GM12878 (cell line): ENCODE measurements around the gene LFNG. TPM values are rescaled to one million over a fixed set of nuclear protein-coding genes. Genes with fewer than 3 reads are reported as not detected.

Source experiments
- ATAC-seq: fragments of 200-7000 bp; cut with Tn5 transposase; 3 replicates; pipeline ENCODE4 v1.9.1; 2020; ENCODE audit warnings: mild to moderate bottlenecking, moderate library complexity
- BruUV-seq: library from RNA; stranded (reverse); fragments of 400-500 nt; replicated peaks from 2 replicates; lab custom pipeline; 2021; lab: Mats Ljungman, UMichigan
- CTCF ChIA-PET: fragments of 300-600 bp; sonication (Branson Sonifier 250); formaldehyde crosslinking; extraction: SDS; loops from one replicate; lab custom pipeline; 2021; ENCODE audit warnings: inconsistent platforms; lab: Yijun Ruan, JAX
- POLR2A ChIA-PET: fragments of 350-600 bp; formaldehyde crosslinking; extraction: SDS; loops from one replicate; lab custom pipeline; 2021; ENCODE audit warnings: inconsistent platforms; lab: Charles Lee
- RAD21 ChIA-PET: fragments of 300-600 bp; sonication (Branson Sonifier 250); formaldehyde crosslinking; loops from one replicate; lab custom pipeline; 2023; ENCODE audit warnings: antibody characterized with exemption; ENCODE audit not compliant: unreplicated experiment; lab: Charles Lee
- SMC1A ChIA-PET: fragments of 300-600 bp; sonication (Branson Sonifier 250); formaldehyde crosslinking; loops from one replicate; lab custom pipeline; 2023; ENCODE audit not compliant: unreplicated experiment, uncharacterized antibody; lab: Charles Lee
- DNase-seq: peaks from one replicate; pipeline ENCODE4 v3.0.0-alpha.2; 2011; ENCODE audit warnings: low read depth, low spot score
- FAIRE-seq: peaks from 3 replicates; lab custom pipeline; 2011; peaks lifted over from hg19 to GRCh38; lab: Jason Lieb, UNC
- H2AFZ ChIP-seq: 2 replicates; pipeline ENCODE4 v1.6.0; 2011; ENCODE audit warnings: low read depth, low read length, control low read depth; ENCODE audit not compliant: control insufficient read depth
- H3K27ac ChIP-seq: 2 replicates; pipeline ENCODE4 v1.5.1; 2011; ENCODE audit warnings: control low read depth; ENCODE audit not compliant: control insufficient read depth, insufficient read depth
- H3K27me3 ChIP-seq, 2 experiments: replicated peaks in 1 of 2; 2 replicates each; pipeline versions ENCODE4 v1.6.0 to v1.6.1; 2011; ENCODE audit warnings: low read length in 1 of 2; ENCODE audit not compliant: control insufficient read depth in 2 of 2, insufficient read depth in 2 of 2
- H3K36me3 ChIP-seq, 2 experiments: 2 replicates each; pipeline ENCODE4 v1.5.1; 2011; ENCODE audit warnings: low read length in 1 of 2; ENCODE audit not compliant: control insufficient read depth in 2 of 2, insufficient read depth in 2 of 2
- H3K4me1 ChIP-seq: 2 replicates; pipeline ENCODE4 v1.6.1; 2011; ENCODE audit warnings: mild to moderate bottlenecking, low read length, moderate library complexity, mixed read lengths; ENCODE audit not compliant: control insufficient read depth, insufficient read depth
- H3K4me2 ChIP-seq: 2 replicates; pipeline ENCODE4 v1.6.0; 2011; ENCODE audit warnings: control low read depth; ENCODE audit not compliant: control insufficient read depth, insufficient read depth
- H3K4me3 ChIP-seq: fragments of 200-600 bp; sonication (generic); 2 replicates; pipeline ENCODE4 v1.5.1; 2016
- H3K79me2 ChIP-seq: 2 replicates; pipeline ENCODE4 v1.6.0; 2011; ENCODE audit warnings: low read length; ENCODE audit not compliant: control insufficient read depth, insufficient read depth
- H3K9ac ChIP-seq: 2 replicates; pipeline ENCODE4 v1.8.0; 2011; ENCODE audit warnings: low read length, control low read depth, mixed read lengths; ENCODE audit not compliant: control insufficient read depth, insufficient read depth
- H3K9me3 ChIP-seq: replicated peaks from 3 replicates; pipeline ENCODE4 v1.5.1; 2011; ENCODE audit warnings: mild to moderate bottlenecking, low read length; ENCODE audit not compliant: control insufficient read depth, insufficient read depth
- H4K20me1 ChIP-seq: 2 replicates; pipeline ENCODE4 v1.6.0; 2011; ENCODE audit not compliant: control insufficient read depth, insufficient read depth
- ATF7 ChIP-seq: fragments of 450-650 bp; IDR thresholded peaks from 2 replicates; pipeline ENCODE4 v1.6.1; 2016; ENCODE audit warnings: low read depth, mild to moderate bottlenecking
- BCL11A ChIP-seq: IDR thresholded peaks from 2 replicates; pipeline ENCODE4 v1.6.1; 2011; ENCODE audit warnings: low read depth, low read length
- BHLHE40 ChIP-seq, 2 experiments: fragments of 450-650 bp in 1 of 2; IDR thresholded peaks; 2 replicates each; pipeline ENCODE4 v1.6.1; 2011 to 2017; ENCODE audit warnings: low read depth in 2 of 2, borderline replicate concordance in 1 of 2, improper control_type of control experiment in 1 of 2, low read length in 1 of 2, mild to moderate bottlenecking in 1 of 2
- CBFB ChIP-seq: IDR thresholded peaks from 2 replicates; pipeline ENCODE4 v1.6.1; 2016; ENCODE audit warnings: antibody characterized with exemption, low read depth
- GATAD2B ChIP-seq: fragments of 450-650 bp; conservative IDR thresholded peaks from 2 replicates; pipeline ENCODE4 v1.6.1; 2017; ENCODE audit warnings: low read depth, mild to moderate bottlenecking, moderate library complexity
- HSF1 ChIP-seq: fragments of 150-350 bp; IDR thresholded peaks from 2 replicates; pipeline ENCODE4 v1.6.1; 2014; ENCODE audit warnings: mild to moderate bottlenecking, low read depth, low read length
- IKZF2 ChIP-seq, 2 experiments: fragments of 450-650 bp; IDR thresholded peaks; 2 replicates each; pipeline ENCODE4 v1.6.1; 2017; ENCODE audit warnings: mild to moderate bottlenecking in 2 of 2, moderate library complexity in 2 of 2
- IRF4 ChIP-seq: IDR thresholded peaks from 2 replicates; pipeline ENCODE4 v1.6.1; 2011; ENCODE audit warnings: low read depth, low read length
- JUNB ChIP-seq: IDR thresholded peaks from 2 replicates; pipeline ENCODE4 v1.6.1; 2016; ENCODE audit warnings: antibody characterized with exemption, mild to moderate bottlenecking
- KAT2A ChIP-seq: conservative IDR thresholded peaks from 2 replicates; pipeline ENCODE4 v1.6.1; 2011; ENCODE audit warnings: low read depth, low read length; ENCODE audit not compliant: control insufficient read depth
- LARP7 ChIP-seq: fragments of 450-650 bp; IDR thresholded peaks from 2 replicates; pipeline ENCODE4 v1.6.1; 2017; ENCODE audit warnings: mild to moderate bottlenecking
- NR2F1 ChIP-seq: fragments of 450-650 bp; conservative IDR thresholded peaks from 2 replicates; pipeline ENCODE4 v1.6.1; 2017; ENCODE audit warnings: mild to moderate bottlenecking
- SKIL ChIP-seq: fragments of 450-650 bp; IDR thresholded peaks from 2 replicates; pipeline ENCODE4 v1.6.1; 2017; ENCODE audit warnings: mild to moderate bottlenecking, low read depth, inconsistent platforms; ENCODE audit not compliant: poor library complexity, severe bottlenecking
- SMARCA5 ChIP-seq: fragments of 450-650 bp; IDR thresholded peaks from 2 replicates; pipeline ENCODE4 v1.6.1; 2017; ENCODE audit warnings: mild to moderate bottlenecking
- TBL1XR1 ChIP-seq: IDR thresholded peaks from 2 replicates; pipeline ENCODE4 v1.6.1; 2012; ENCODE audit warnings: low read depth, low read length, improper control_type of control experiment
- USF1 ChIP-seq: IDR thresholded peaks from 2 replicates; pipeline ENCODE4 v1.6.1; 2011; ENCODE audit warnings: borderline replicate concordance, low read depth, mild to moderate bottlenecking, moderate library complexity, mixed read lengths, low read length; ENCODE audit not compliant: insufficient read depth; ENCODE audit errors: extremely low read length
- ZNF24 ChIP-seq: fragments of 450-650 bp; IDR thresholded peaks from 2 replicates; pipeline ENCODE4 v1.6.1; 2017; ENCODE audit warnings: antibody characterized with exemption, mild to moderate bottlenecking
- WGBS: methylation state at CpG from one replicate; pipeline ENCODE4 v1.1.6; 2016; ENCODE audit warnings: low lambda C conversion rate; ENCODE audit not compliant: insufficient replicate concordance, insufficient coverage; ENCODE audit errors: missing lambda C conversion rate; 5-methylcytosine and 5-hydroxymethylcytosine counted together
- in situ Hi-C: fragments of 300-500 bp; cut with MboI; formaldehyde crosslinking; loops from 9 replicates; pipeline ENCODE4 v1.14.3; 2018; ENCODE audit warnings: mixed read lengths
- intact Hi-C: fragments of 100-400 bp; cut with micrococcal nuclease; formaldehyde crosslinking; loops from one replicate; pipeline ENCODE4 v1.14.2; 2022; ENCODE audit not compliant: unreplicated experiment
- polyA plus RNA-seq, 11 experiments: library from polyadenylated mRNA; depleted of rRNA in 4 of 11; unstranded in 6 of 11; stranded (reverse) in 5 of 11; fragments of >200 nt; fragmentation: Nextera tagmentation in 4 of 11; fragmentation: Illumina TruSeq in 1 of 11; extraction: Ambion mirVana in 4 of 11; extraction: Trizol in 1 of 11; gene quantifications; 1 replicate in 1 of 11; 2 replicates in 10 of 11; pipeline versions ENCODE4 v1.2.1 to v1.2.3, GENCODE V29; 2011 to 2016; ENCODE audit warnings: inconsistent platforms in 2 of 11, missing spikeins in 2 of 11, low read depth in 1 of 11
- total RNA-seq, 4 experiments: library from RNA; depleted of rRNA in 3 of 4; stranded (reverse); fragments of >200 nt in 3 of 4; fragmentation: Illumina TruSeq in 1 of 4; extraction: Trizol in 1 of 4; gene quantifications; 2 replicates each; pipeline versions ENCODE4 v1.2.1 to v1.2.3, GENCODE V29; 2013 to 2021
- TF ChIP-seq, protein P1 (sequence below): IDR thresholded peaks from 2 replicates; pipeline ENCODE4 v1.6.1; 2011; ENCODE audit warnings: borderline replicate concordance, low read depth, mild to moderate bottlenecking, moderate library complexity, low read length; ENCODE audit not compliant: insufficient read depth, poor library complexity, severe bottlenecking

Gene LFNG
- total and polyA plus RNA-seq, 10 of the 15 experiments (the other 5 are each of a cell fraction or from before 2014, with no cell fraction given) = 0.09 to 0.68 (median 0.33) TPM; not detected in 2

DNA sequence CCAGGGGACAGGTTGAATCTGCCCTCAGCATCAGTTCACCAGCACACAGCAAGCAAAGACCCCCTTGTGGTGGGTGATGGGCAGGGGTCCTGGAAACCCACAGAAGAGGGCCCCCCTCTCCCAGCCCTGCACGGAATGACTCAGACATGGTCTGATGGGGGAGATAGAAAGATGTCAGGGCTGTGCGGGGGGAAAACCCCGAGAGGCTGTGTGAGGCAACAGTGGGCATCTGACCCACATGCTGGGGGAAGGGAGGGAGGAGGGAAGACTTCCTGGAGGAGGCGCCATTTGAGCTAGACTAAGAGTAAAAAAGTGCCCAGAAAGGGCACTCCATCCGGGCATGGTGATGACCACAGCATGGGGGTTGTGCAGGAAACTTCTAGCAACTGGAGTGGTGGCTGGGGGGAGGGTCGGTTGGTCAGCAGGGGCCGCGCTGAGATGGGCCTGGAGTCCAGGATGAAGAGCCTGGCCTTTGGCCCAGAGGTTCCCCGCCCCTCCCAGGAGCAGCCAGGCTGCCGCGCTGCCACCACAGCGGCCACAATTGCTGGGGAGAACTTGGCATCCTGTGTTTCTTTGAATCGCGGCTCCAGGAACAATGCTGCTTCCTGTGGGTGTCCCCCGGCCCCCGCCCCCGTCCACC lies 2.5 kb downstream of the LFNG start:
- H3K4me2 ChIP-seq = peak overlapping the region; percentile 64; the same call in 1 of the 2 replicates
- no peaks in the 10 kb centered on the region for H3K36me3 ChIP-seq
- peaks cover 21% of the 10 kb centered on the region for H3K4me1 ChIP-seq
- CTCF ChIA-PET = interaction anchor here (1.3 to 2.2 kb wide), 2 partner anchors 44 to 45 kb away, joined by 4 to 7 read pairs; no protein-coding TSS in a partner anchor
- no peak overlapping the region for H2AFZ ChIP-seq
- H3K9ac ChIP-seq = no peak overlapping the region
- RAD21 ChIA-PET = interaction anchor here (0.8 to 1.5 kb wide), 3 partner anchors 38 to 45 kb away, joined by 3 to 4 read pairs (median 3); no protein-coding TSS in a partner anchor
- FAIRE-seq = no peak
- no peak overlapping the region for H3K27ac ChIP-seq
- no peaks in the 10 kb centered on the region for H4K20me1 ChIP-seq
- no peak overlapping the region for H3K4me3 ChIP-seq
- 6% methylated on average over 9 of the region's 17 CpGs for WGBS
- POLR2A ChIA-PET = interaction anchor here (0.6 to 2.3 kb wide), 3 partner anchors 8 to 70 kb away, joined by 5 to 8 read pairs (median 6); no protein-coding TSS in a partner anchor
- DNase-seq = no peak
- H3K79me2 ChIP-seq = no peaks in the 10 kb centered on the region
- SMC1A ChIA-PET = interaction anchor here (1.5 kb wide), 1 partner anchor 45 kb away, joined by 9 read pairs; no protein-coding TSS in a partner anchor
- peak; percentile 71 for ATAC-seq
- in situ Hi-C loops (no loop called here), intact Hi-C loops (no loop called here)
- H3K27me3 ChIP-seq = peaks cover 0 to 11% of the 10 kb centered on the region in 2 experiments; a peak in 3 of 4 replicates
- no peaks in the 10 kb centered on the region for H3K9me3 ChIP-seq
- no TSS peak for BruUV-seq
- TF ChIP-seq JUNB (peak; percentile 63), CBFB (no peak; the same call in 1 of the 2 replicates), HSF1 (no peak), LARP7 (no peak), IRF4 (0 out of 2 replicates have a peak, but pooled peaks have one; percentile 11), USF1 (no peak), TBL1XR1 (no peak), NR2F1 (peak; percentile 44), BHLHE40 (IDR thresholded peaks at IDR 0.05; ENCODE audit: borderline replicate concordance in 1 of 2, low read depth in 2 of 2, low read length in 1 of 2) (peak in 1 of 2 experiments; percentile 27; a peak in 1 of 4 replicates), SKIL (no peak), ZNF24 (no peak), BCL11A (peak; percentile 42; the same call in 1 of the 2 replicates), ATF7 (peak; percentile 27; the same call in 1 of the 2 replicates), IKZF2 (IDR thresholded peaks at IDR 0.05) (0 out of 4 replicates have a peak, but pooled peaks have one; percentile 13 to 36), SMARCA5 (peak; percentile 75), GATAD2B (peak; percentile 58; the same call in 1 of the 2 replicates), KAT2A (no peak)
- TF ChIP-seq, protein P1, sequence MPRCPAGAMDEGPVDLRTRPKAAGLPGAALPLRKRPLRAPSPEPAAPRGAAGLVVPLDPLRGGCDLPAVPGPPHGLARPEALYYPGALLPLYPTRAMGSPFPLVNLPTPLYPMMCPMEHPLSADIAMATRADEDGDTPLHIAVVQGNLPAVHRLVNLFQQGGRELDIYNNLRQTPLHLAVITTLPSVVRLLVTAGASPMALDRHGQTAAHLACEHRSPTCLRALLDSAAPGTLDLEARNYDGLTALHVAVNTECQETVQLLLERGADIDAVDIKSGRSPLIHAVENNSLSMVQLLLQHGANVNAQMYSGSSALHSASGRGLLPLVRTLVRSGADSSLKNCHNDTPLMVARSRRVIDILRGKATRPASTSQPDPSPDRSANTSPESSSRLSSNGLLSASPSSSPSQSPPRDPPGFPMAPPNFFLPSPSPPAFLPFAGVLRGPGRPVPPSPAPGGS = peak; percentile 18
